ENCODE data around the gene KIF16B.
"Not testable (repeated sequence)": the region's sequence is repeated elsewhere in the genome, so short reads cannot be mapped to it uniquely, and the experiment has no call there.

The KIF16B gene

DNA sequence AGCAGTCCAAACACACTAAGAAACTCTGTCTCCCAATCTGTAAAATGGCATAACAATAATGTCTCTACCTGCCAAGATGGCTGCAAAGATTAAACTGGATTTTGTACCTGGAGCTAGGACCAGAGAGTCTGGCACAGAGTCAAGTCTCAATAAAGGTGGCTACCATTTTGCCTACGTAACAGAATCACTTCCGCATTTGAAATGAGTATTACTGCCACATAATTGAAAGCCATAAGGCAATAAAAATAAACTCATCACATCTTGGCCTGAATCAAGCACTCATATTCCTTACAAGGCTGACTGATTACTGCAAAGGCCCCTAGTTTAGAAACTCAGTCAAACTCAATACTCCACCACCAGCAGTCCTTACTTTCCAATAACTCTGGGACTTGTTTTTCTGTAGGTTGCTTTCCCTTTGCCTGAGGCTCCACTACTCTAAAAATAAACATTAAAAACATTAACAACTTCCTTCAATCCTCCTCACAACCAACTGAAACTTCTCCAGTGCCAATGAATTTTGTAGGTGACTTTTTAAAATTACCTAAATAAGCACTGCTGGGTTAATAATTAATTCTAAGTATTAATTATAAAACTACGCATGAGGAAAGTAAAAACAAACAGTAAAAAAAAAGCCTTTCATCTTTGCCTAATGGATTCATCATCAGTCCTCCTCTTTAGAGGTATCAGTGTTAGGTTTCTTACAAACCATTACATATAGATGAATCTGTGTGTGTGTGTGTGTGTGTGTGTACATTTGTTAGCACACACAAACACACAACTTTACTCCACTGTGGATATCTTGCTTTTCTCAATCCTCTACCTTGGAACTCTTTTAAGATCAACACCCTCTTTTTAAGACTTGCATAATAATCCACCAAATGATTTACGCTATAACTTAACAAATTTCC, 3.7 kb downstream of the KIF16B start:
- Histone ChIP-seq H3K4me1 (ENCODE audit: low read length) (peaks cover 40% of the 10 kb centered on the region), H3K4me2 (ENCODE audit: low read length) (peak overlapping the region; percentile 56), H3K4me3 (ENCODE audit: low read length) (peak overlapping the region; percentile 31), H3K79me2 (ENCODE audit: low read length) (peaks cover 34% of the 10 kb centered on the region), H3K27me3 (ENCODE audit: low read depth, low read length) (no peaks in the 10 kb centered on the region), H3K36me3 (replicated peaks; ENCODE audit: low read depth, low read length) (no peaks in the 10 kb centered on the region), H3K9ac (ENCODE audit: low read length) (peak overlapping the region; percentile 14), H4K20me1 (ENCODE audit: insufficient read depth, low read length) (no peaks in the 10 kb centered on the region), H2AFZ (ENCODE audit: low read depth, low read length) (no peak overlapping the region), H3K27ac (ENCODE audit: low read length) (peak overlapping the region; percentile 59), H3K9me3 (ENCODE audit: insufficient read depth, low read length) (no peaks in the 10 kb centered on the region)
- TF ChIP-seq EZH2phosphoT487 (IDR thresholded peaks at IDR 0.05; ENCODE audit: low read depth) = no peak
- TF ChIP-seq, protein P1, sequence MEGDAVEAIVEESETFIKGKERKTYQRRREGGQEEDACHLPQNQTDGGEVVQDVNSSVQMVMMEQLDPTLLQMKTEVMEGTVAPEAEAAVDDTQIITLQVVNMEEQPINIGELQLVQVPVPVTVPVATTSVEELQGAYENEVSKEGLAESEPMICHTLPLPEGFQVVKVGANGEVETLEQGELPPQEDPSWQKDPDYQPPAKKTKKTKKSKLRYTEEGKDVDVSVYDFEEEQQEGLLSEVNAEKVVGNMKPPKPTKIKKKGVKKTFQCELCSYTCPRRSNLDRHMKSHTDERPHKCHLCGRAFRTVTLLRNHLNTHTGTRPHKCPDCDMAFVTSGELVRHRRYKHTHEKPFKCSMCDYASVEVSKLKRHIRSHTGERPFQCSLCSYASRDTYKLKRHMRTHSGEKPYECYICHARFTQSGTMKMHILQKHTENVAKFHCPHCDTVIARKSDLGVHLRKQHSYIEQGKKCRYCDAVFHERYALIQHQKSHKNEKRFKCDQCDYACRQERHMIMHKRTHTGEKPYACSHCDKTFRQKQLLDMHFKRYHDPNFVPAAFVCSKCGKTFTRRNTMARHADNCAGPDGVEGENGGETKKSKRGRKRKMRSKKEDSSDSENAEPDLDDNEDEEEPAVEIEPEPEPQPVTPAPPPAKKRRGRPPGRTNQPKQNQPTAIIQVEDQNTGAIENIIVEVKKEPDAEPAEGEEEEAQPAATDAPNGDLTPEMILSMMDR (IDR thresholded peaks at IDR 0.05; ENCODE audit: low read depth, low read length) = no peak

DNA sequence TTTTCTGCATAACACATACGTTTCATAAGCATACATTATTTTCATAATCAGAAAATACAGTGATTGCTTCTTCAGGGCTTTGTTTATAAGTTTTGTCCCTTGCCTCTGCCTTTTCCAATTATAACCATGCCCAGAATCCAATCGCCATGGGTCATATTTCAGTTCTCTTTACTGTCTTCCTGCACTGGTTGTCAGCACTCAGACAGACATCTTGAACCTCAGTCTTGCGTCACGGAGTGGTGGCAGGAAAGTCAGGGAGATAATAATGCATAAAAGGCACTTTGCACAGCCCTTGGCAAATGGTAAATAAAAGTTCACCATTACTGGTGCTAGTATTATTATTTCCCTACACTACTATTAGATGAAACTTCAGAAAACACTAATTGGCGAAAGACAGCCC, 7.2 kb downstream of the KIF16B start:
- Histone ChIP-seq H3K36me3 (replicated peaks; ENCODE audit: low read depth, low read length) (no peaks in the 10 kb centered on the region), H3K4me2 (ENCODE audit: low read length) (no peak overlapping the region), H3K79me2 (ENCODE audit: low read length) (peaks cover 36% of the 10 kb centered on the region), H4K20me1 (ENCODE audit: insufficient read depth, low read length) (no peaks in the 10 kb centered on the region), H3K4me3 (ENCODE audit: low read length) (no peak overlapping the region), H3K27me3 (ENCODE audit: low read depth, low read length) (no peaks in the 10 kb centered on the region), H2AFZ (ENCODE audit: low read depth, low read length) (no peak overlapping the region), H3K9ac (ENCODE audit: low read length) (no peak overlapping the region), H3K4me1 (ENCODE audit: low read length) (peaks cover 24% of the 10 kb centered on the region), H3K27ac (ENCODE audit: low read length) (no peak overlapping the region), H3K9me3 (ENCODE audit: insufficient read depth, low read length) (no peaks in the 10 kb centered on the region)
- no peak for TF ChIP-seq EZH2phosphoT487 (IDR thresholded peaks at IDR 0.05; ENCODE audit: low read depth)
- TF ChIP-seq, protein P1 (IDR thresholded peaks at IDR 0.05; ENCODE audit: low read depth, low read length) = no peak

DNA sequence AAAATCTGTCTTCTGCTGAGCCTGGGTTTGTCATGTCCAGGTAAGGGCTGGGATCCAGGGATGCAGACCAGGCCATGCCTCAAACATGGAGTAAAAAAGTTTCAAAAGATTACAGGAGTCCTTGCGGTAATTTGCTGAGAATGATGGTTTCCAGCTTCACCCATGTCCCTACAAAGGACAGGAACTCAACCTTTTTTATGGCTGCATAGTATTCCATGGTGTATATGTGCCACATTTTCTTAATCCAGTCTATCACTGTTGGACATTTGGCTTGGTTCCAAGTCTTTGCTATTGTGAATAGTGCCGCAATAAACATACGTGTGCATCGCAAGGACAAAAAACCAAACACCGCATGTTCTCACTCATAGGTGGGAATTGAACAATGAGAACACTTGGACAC, 9.2 kb downstream of the KIF16B start:
- peaks cover 28% of the 10 kb centered on the region for H3K79me2 ChIP-seq (ENCODE audit: low read length)
- H2AFZ ChIP-seq (ENCODE audit: low read depth, low read length); H3K27ac ChIP-seq (ENCODE audit: low read length); H3K9me3 ChIP-seq (ENCODE audit: insufficient read depth, low read length); H3K9ac ChIP-seq (ENCODE audit: low read length); H3K4me1 ChIP-seq (ENCODE audit: low read length); H3K27me3 ChIP-seq (ENCODE audit: low read depth, low read length); H3K4me3 ChIP-seq (ENCODE audit: low read length); H3K36me3 ChIP-seq (replicated peaks; ENCODE audit: low read depth, low read length); H4K20me1 ChIP-seq (ENCODE audit: insufficient read depth, low read length); H3K4me2 ChIP-seq (ENCODE audit: low read length): not testable (repeated sequence)

DNA sequence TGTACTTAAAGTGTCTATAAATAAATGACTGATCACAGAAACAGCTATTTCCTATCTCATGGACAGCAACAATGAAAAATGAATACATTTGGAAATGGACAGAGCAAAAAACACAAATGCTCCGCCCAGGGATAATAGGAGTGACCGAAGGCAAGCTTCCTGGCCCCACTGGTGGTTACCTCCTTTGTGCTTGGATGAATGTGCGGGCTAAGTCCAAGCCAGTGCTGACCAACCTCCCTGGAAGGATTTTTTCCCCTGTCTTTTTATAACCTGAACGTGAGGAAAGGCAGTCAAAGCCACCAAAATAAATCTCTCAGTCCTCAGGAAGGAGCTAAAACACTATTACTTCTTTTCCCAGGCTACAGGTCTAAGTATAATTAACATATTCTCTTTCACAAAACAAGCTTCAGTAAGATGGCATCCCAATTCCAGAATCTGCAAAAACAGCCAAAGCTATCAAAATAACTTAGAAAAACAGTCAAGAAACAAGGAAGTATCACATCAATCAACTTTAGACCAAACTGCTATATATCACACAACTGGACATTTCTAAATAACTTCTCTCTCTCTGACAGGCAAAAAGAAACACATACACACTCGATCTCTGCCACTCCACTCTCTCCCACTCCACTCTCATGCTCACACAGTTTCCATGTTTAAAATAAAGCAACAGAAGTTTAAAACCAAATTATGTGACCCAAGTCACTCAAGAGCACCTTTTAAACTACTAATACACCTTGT, 10.0 kb downstream of the KIF16B start:
- Histone ChIP-seq H3K4me3 (ENCODE audit: low read length) (no peak overlapping the region), H3K27me3 (ENCODE audit: low read depth, low read length) (no peaks in the 10 kb centered on the region), H2AFZ (ENCODE audit: low read depth, low read length) (no peak overlapping the region), H3K4me1 (ENCODE audit: low read length) (peaks cover 5% of the 10 kb centered on the region; the same call in 1 of the 2 replicates), H4K20me1 (ENCODE audit: insufficient read depth, low read length) (0 out of 2 replicates have a peak, but pooled peaks cover 3% of the 10 kb centered on the region), H3K36me3 (replicated peaks; ENCODE audit: low read depth, low read length) (no peaks in the 10 kb centered on the region), H3K4me2 (ENCODE audit: low read length) (no peak overlapping the region), H3K9me3 (ENCODE audit: insufficient read depth, low read length) (no peaks in the 10 kb centered on the region), H3K9ac (ENCODE audit: low read length) (no peak overlapping the region), H3K79me2 (ENCODE audit: low read length) (peaks cover 21% of the 10 kb centered on the region), H3K27ac (ENCODE audit: low read length) (no peak overlapping the region)
- TF ChIP-seq EZH2phosphoT487 (IDR thresholded peaks at IDR 0.05; ENCODE audit: low read depth) = no peak
- TF ChIP-seq, protein P1 (IDR thresholded peaks at IDR 0.05; ENCODE audit: low read depth, low read length) = no peak
